A549 (cell line): ENCODE data around the gene IFIH1. TPM values are rescaled to one million over a fixed set of nuclear protein-coding genes. Genes with fewer than 3 reads are reported as not detected.

Source experiments
- ATAC-seq, 2 experiments: fragments of 200-7000 bp in 1 of 2; fragments of >200 bp in 1 of 2; cut with Nextera tagmentation in 1 of 2; cut with Tn5 transposase in 1 of 2; 3 replicates each; pipeline versions ENCODE4 v1.8.0 to v1.9.1; 2018 to 2020; ENCODE audit warnings: mild to moderate bottlenecking in 1 of 2, moderate library complexity in 1 of 2
- CTCF ChIA-PET: fragments of 300-600 bp; sonication (Branson Sonifier 250); formaldehyde crosslinking; extraction: SDS; loops from one replicate; lab custom pipeline; 2021; ENCODE audit warnings: antibody characterized with exemption, inconsistent platforms; lab: Yijun Ruan, JAX
- POLR2A ChIA-PET: fragments of 350-600 bp; formaldehyde crosslinking; extraction: SDS; loops from one replicate; lab custom pipeline; 2021; ENCODE audit warnings: antibody characterized with exemption, inconsistent platforms; lab: Yijun Ruan, JAX
- DNase-seq, 2 experiments: peaks; one replicate each; pipeline versions ENCODE4 v3.0.0 to v3.0.0-alpha.2; 2011 to 2016; ENCODE audit warnings: low read depth in 1 of 2, low spot score in 1 of 2
- FAIRE-seq: peaks from 2 replicates; lab custom pipeline; 2011; peaks lifted over from hg19 to GRCh38; lab: Jason Lieb, UNC
- H3K27ac ChIP-seq, 2 experiments: fragments of >200 bp; sonication (Bioruptor Twin); formaldehyde crosslinking; 3 replicates each; pipeline ENCODE4 v1.5.1; 2016 to 2017
- H3K4me1 ChIP-seq: fragments of >200 bp; sonication (Bioruptor Twin); formaldehyde crosslinking; 3 replicates; pipeline ENCODE4 v1.6.1; 2016
- H3K4me2 ChIP-seq: fragments of >200 bp; sonication (Bioruptor Twin); formaldehyde crosslinking; 3 replicates; pipeline ENCODE4 v1.6.1; 2016
- H3K4me3 ChIP-seq: fragments of >200 bp; sonication (Bioruptor Twin); formaldehyde crosslinking; 3 replicates; pipeline ENCODE4 v1.5.1; 2016
- H3K9me3 ChIP-seq: fragments of >200 bp; sonication (Bioruptor Twin); formaldehyde crosslinking; 3 replicates; pipeline ENCODE4 v1.6.1; 2016
- EHF ChIP-seq: fragments of 250-450 bp; sonication (Bioruptor Pico); IDR thresholded peaks from 2 replicates; pipeline ENCODE4 v1.5.0; 2020; ENCODE audit warnings: mild to moderate bottlenecking
- HDAC2 ChIP-seq: fragments of 200-600 bp; sonication (generic); IDR thresholded peaks from 2 replicates; pipeline ENCODE4 v1.6.1; 2016
- HEYL ChIP-seq: fragments of 250-450 bp; sonication (Bioruptor Pico); IDR thresholded peaks from 2 replicates; pipeline ENCODE4 v1.8.0; 2021; ENCODE audit warnings: mild to moderate bottlenecking, moderate library complexity
- HOXA7 ChIP-seq: fragments of 250-450 bp; sonication (Bioruptor Pico); IDR thresholded peaks from 2 replicates; pipeline ENCODE4 v1.5.0; 2020; ENCODE audit warnings: mild to moderate bottlenecking, moderate library complexity
- KDM1A ChIP-seq: fragments of 200-600 bp; sonication (generic); IDR thresholded peaks from 2 replicates; pipeline ENCODE4 v1.6.1; 2016; ENCODE audit warnings: low read depth, mild to moderate bottlenecking
- KDM5A ChIP-seq: fragments of 200-600 bp; sonication (generic); IDR thresholded peaks from 2 replicates; pipeline ENCODE4 v1.6.1; 2016; ENCODE audit warnings: antibody characterized with exemption, mild to moderate bottlenecking
- MYC ChIP-seq: IDR thresholded peaks from 2 replicates; pipeline ENCODE4 v1.6.1; 2012; ENCODE audit warnings: mild to moderate bottlenecking, inconsistent platforms, low read length, improper control_type of control experiment, borderline replicate concordance
- POLR2A ChIP-seq: IDR thresholded peaks from 2 replicates; pipeline ENCODE4 v1.6.1; 2012; ENCODE audit warnings: mild to moderate bottlenecking, low read length
- RAD21 ChIP-seq, 2 experiments: fragments of >200 bp in 1 of 2; sonication (Bioruptor Twin) in 1 of 2; formaldehyde crosslinking in 1 of 2; IDR thresholded peaks in 1 of 2; conservative IDR thresholded peaks in 1 of 2; 2 replicates in 1 of 2; 3 replicates in 1 of 2; pipeline ENCODE4 v1.6.1; 2012 to 2018; ENCODE audit warnings: inconsistent platforms in 1 of 2
- SMC3 ChIP-seq: fragments of >200 bp; sonication (Bioruptor Twin); formaldehyde crosslinking; IDR thresholded peaks from 3 replicates; pipeline ENCODE4 v1.6.1; 2018; ENCODE audit warnings: inconsistent platforms
- SREBF2 ChIP-seq: fragments of 450-650 bp; IDR thresholded peaks from 2 replicates; pipeline ENCODE4 v1.6.1; 2014; ENCODE audit warnings: mild to moderate bottlenecking, moderate library complexity
- TP53 ChIP-seq: fragments of 250-450 bp; sonication (Bioruptor Pico); IDR thresholded peaks from 2 replicates; pipeline ENCODE4 v1.5.0; 2021; ENCODE audit warnings: mild to moderate bottlenecking, moderate library complexity
- ZC3H11A ChIP-seq: fragments of 450-650 bp; IDR thresholded peaks from 2 replicates; pipeline ENCODE4 v1.6.1; 2014; ENCODE audit warnings: antibody characterized with exemption, mild to moderate bottlenecking
- ZFP36 ChIP-seq: fragments of 450-650 bp; IDR thresholded peaks from 2 replicates; pipeline ENCODE4 v1.6.1; 2014; ENCODE audit warnings: borderline replicate concordance; ENCODE audit not compliant: partially characterized antibody
- WGBS: methylation state at CpG from one replicate; pipeline ENCODE4 v1.1.6; 2017; ENCODE audit errors: missing lambda C conversion rate; 5-methylcytosine and 5-hydroxymethylcytosine counted together
- polyA plus RNA-seq, 4 experiments: library from polyadenylated mRNA; depleted of rRNA in 3 of 4; stranded (reverse); fragments of >200 nt; fragmentation: RNase III in 1 of 4; extraction: RNeasy Plus Mini Kit Qiagen cat#74134 plus additional on column Dnase treatment in 1 of 4; gene quantifications; 2 replicates in 3 of 4; 3 replicates in 1 of 4; pipeline ENCODE4 v1.2.3, GENCODE V29; 2011 to 2017
- TF ChIP-seq, protein P1 (sequence below): fragments of >200 bp; sonication (Bioruptor Twin); formaldehyde crosslinking; IDR thresholded peaks from 2 replicates; pipeline ENCODE4 v1.6.1; 2016
- TF ChIP-seq, protein P2 (sequence below): fragments of >200 bp; sonication (Bioruptor Twin); formaldehyde crosslinking; IDR thresholded peaks from 3 replicates; pipeline ENCODE4 v1.5.1; 2016
- TF ChIP-seq, protein P3 (sequence below): fragments of 200-600 bp; sonication (generic); IDR thresholded peaks from 2 replicates; pipeline ENCODE4 v1.6.1; 2016; ENCODE audit warnings: antibody characterized with exemption, mild to moderate bottlenecking, moderate library complexity
- TF ChIP-seq, protein P4 (sequence below): IDR thresholded peaks from 2 replicates; pipeline ENCODE4 v1.6.1; 2012; ENCODE audit warnings: low read depth, borderline replicate concordance
- TF ChIP-seq, protein P5 (sequence below): fragments of 150-350 bp; IDR thresholded peaks from 2 replicates; pipeline ENCODE4 v1.6.1; 2014; ENCODE audit warnings: low read depth, mild to moderate bottlenecking, low read length

IFIH1 gene
- polyA plus RNA-seq, 2 of the 4 experiments (the other 2 are of a cell fraction) = 0.21 to 0.57 TPM

DNA sequence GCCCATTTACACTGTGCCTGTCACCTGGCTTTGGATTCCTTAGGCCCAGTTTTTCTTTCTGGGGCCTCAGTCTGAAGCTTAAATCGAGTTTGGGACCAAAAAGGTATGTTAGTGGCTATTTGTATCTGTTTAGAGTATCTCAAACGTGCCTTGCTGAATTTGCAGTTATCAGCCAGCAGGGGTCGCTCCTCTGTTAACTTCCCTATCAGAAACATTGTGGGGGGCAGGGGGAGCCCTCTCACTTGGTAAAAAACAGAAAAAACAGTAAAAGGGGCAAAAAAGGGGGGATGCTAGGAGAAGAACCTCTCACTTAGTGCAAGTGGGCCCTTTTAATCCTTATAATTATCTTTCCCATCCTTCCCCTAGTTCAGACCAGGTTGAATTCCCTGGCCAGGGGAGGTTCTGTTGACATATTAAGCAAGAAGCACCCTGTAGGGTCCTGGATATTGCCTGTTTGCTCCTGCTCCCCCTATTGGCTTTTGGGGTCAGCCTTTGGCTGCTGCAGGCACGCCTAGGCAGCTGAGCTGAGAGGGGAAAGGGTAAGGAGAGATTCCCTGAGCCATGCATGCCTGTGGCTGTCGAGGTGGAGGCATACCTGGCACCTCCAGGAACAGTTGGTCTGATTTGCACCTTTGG lies 8.8 kb upstream of the IFIH1 start:
- H3K4me2 ChIP-seq = no peak overlapping the region
- no peaks in the 10 kb centered on the region for H3K9me3 ChIP-seq
- no peak for DNase-seq
- CTCF ChIA-PET = interaction anchor here (1.7 kb wide), 1 partner anchor 19 kb away, joined by 3 read pairs; no protein-coding TSS in a partner anchor
- no peaks in the 10 kb centered on the region for H3K4me1 ChIP-seq
- POLR2A ChIA-PET = no interaction called here
- peak in 1 of 2 experiments; percentile 54; a peak in 2 of 6 replicates for ATAC-seq
- H3K27ac ChIP-seq = no peak overlapping the region
- no peak overlapping the region for H3K4me3 ChIP-seq
- FAIRE-seq = no peak
- WGBS = 25% methylated on average over 5 of the region's 5 CpGs
- TF ChIP-seq RAD21 (conservative IDR thresholded peaks at IDR 0.05 in 1 of 2, IDR thresholded peaks at IDR 0.05 in 1 of 2) (0 out of 5 replicates have a peak, but pooled peaks of 1 of the 2 experiments have one; percentile 9), ZC3H11A (no peak), HOXA7 (CRISPR knock-in tag) (no peak), MYC (no peak)
- TF ChIP-seq, protein P1, sequence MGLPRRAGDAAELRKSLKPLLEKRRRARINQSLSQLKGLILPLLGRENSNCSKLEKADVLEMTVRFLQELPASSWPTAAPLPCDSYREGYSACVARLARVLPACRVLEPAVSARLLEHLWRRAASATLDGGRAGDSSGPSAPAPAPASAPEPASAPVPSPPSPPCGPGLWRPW = no peak
- TF ChIP-seq, protein P2, sequence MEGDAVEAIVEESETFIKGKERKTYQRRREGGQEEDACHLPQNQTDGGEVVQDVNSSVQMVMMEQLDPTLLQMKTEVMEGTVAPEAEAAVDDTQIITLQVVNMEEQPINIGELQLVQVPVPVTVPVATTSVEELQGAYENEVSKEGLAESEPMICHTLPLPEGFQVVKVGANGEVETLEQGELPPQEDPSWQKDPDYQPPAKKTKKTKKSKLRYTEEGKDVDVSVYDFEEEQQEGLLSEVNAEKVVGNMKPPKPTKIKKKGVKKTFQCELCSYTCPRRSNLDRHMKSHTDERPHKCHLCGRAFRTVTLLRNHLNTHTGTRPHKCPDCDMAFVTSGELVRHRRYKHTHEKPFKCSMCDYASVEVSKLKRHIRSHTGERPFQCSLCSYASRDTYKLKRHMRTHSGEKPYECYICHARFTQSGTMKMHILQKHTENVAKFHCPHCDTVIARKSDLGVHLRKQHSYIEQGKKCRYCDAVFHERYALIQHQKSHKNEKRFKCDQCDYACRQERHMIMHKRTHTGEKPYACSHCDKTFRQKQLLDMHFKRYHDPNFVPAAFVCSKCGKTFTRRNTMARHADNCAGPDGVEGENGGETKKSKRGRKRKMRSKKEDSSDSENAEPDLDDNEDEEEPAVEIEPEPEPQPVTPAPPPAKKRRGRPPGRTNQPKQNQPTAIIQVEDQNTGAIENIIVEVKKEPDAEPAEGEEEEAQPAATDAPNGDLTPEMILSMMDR = peak; percentile 21; the same call in 1 of the 3 replicates

DNA sequence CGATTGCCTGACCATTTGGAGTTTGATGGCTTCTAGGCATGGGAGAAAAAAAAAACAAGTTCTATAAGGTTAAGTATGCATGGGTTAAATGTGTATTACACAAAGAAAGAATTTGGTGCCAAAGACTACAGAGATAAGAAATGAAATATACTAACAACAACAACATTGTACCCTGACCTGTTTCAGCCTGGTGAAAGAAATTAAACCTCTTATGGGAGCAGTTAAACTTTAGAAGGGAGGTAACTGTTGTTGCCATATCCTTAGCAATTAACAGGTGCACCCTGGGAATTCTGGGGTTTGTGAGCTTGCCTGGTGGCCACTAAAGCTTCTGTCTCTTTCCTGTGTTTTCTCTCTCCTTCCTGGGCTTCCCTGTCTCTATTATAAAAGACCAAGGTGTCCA lies 6.5 kb upstream of the IFIH1 start:
- ChIA-PET POLR2A (no interaction called here), CTCF (no interaction called here)
- H3K4me2 ChIP-seq = no peak overlapping the region
- no peaks in the 10 kb centered on the region for H3K4me1 ChIP-seq
- ATAC-seq = no peak
- H3K4me3 ChIP-seq = no peak overlapping the region
- H3K27ac ChIP-seq = no peak overlapping the region
- no peak for FAIRE-seq
- 69% methylated on average over 1 of the region's 1 CpG for WGBS
- DNase-seq = no peak
- no peaks in the 10 kb centered on the region for H3K9me3 ChIP-seq
- TF ChIP-seq SMC3 = no peak
- no peak for TF ChIP-seq RAD21 (conservative IDR thresholded peaks at IDR 0.05 in 1 of 2, IDR thresholded peaks at IDR 0.05 in 1 of 2)
- no peak for TF ChIP-seq POLR2A
- TF ChIP-seq, protein P3, sequence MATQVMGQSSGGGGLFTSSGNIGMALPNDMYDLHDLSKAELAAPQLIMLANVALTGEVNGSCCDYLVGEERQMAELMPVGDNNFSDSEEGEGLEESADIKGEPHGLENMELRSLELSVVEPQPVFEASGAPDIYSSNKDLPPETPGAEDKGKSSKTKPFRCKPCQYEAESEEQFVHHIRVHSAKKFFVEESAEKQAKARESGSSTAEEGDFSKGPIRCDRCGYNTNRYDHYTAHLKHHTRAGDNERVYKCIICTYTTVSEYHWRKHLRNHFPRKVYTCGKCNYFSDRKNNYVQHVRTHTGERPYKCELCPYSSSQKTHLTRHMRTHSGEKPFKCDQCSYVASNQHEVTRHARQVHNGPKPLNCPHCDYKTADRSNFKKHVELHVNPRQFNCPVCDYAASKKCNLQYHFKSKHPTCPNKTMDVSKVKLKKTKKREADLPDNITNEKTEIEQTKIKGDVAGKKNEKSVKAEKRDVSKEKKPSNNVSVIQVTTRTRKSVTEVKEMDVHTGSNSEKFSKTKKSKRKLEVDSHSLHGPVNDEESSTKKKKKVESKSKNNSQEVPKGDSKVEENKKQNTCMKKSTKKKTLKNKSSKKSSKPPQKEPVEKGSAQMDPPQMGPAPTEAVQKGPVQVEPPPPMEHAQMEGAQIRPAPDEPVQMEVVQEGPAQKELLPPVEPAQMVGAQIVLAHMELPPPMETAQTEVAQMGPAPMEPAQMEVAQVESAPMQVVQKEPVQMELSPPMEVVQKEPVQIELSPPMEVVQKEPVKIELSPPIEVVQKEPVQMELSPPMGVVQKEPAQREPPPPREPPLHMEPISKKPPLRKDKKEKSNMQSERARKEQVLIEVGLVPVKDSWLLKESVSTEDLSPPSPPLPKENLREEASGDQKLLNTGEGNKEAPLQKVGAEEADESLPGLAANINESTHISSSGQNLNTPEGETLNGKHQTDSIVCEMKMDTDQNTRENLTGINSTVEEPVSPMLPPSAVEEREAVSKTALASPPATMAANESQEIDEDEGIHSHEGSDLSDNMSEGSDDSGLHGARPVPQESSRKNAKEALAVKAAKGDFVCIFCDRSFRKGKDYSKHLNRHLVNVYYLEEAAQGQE = no peak
- TF ChIP-seq, protein P4, sequence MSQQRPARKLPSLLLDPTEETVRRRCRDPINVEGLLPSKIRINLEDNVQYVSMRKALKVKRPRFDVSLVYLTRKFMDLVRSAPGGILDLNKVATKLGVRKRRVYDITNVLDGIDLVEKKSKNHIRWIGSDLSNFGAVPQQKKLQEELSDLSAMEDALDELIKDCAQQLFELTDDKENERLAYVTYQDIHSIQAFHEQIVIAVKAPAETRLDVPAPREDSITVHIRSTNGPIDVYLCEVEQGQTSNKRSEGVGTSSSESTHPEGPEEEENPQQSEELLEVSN = no peak
- TF ChIP-seq SREBF2 = no peak
- no peak for TF ChIP-seq EHF (CRISPR knock-in tag)
- TF ChIP-seq, protein P5, sequence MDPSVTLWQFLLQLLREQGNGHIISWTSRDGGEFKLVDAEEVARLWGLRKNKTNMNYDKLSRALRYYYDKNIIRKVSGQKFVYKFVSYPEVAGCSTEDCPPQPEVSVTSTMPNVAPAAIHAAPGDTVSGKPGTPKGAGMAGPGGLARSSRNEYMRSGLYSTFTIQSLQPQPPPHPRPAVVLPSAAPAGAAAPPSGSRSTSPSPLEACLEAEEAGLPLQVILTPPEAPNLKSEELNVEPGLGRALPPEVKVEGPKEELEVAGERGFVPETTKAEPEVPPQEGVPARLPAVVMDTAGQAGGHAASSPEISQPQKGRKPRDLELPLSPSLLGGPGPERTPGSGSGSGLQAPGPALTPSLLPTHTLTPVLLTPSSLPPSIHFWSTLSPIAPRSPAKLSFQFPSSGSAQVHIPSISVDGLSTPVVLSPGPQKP = no peak
- TF ChIP-seq ZC3H11A = no peak
- no peak for TF ChIP-seq TP53 (CRISPR knock-in tag)
- no peak for TF ChIP-seq ZFP36
- no peak for TF ChIP-seq HEYL (CRISPR knock-in tag)
- TF ChIP-seq KDM5A = no peak
- TF ChIP-seq HDAC2 = no peak
- TF ChIP-seq KDM1A = no peak
